ENCODE data around the gene ST3GAL2.

ST3GAL2 gene

GRCh38 chr16:70482624-70483023 is 43.7 kb upstream of the ST3GAL2 start:
- H3K27me3 ChIP-seq (ENCODE audit: insufficient read depth, low read length, poor library complexity): no peaks in the 10 kb centered on the region
- H3K79me2 ChIP-seq (ENCODE audit: insufficient read depth, low read length): no peaks in the 10 kb centered on the region
- DNase-seq (no peak), ATAC-seq (ENCODE audit: insufficient read depth, low read depth) (no peak)
- H3K27ac ChIP-seq (ENCODE audit: low read length): no peak overlapping the region
- H3K4me3 ChIP-seq (ENCODE audit: low read depth in 1 of 2, low read length in 2 of 2): no peak overlapping the region
- no peaks in the 10 kb centered on the region; the same call in 1 of the 2 replicates for H4K20me1 ChIP-seq (ENCODE audit: insufficient read depth, low read length)
- no peak overlapping the region for H2AFZ ChIP-seq (ENCODE audit: low read depth, low read length)
- H3K36me3 ChIP-seq (ENCODE audit: insufficient read depth, low read length): peaks cover 68% of the 10 kb centered on the region
- no peak for TF ChIP-seq CTCF (IDR thresholded peaks at IDR 0.05; ENCODE audit: borderline replicate concordance, extremely low read depth, low read length, poor library complexity, severe bottlenecking)
- TF ChIP-seq EZH2 (IDR thresholded peaks at IDR 0.05; ENCODE audit: borderline replicate concordance, low read depth, low read length, severe bottlenecking): no peak
- H3K4me1 ChIP-seq (ENCODE audit: insufficient read depth, low read length): no peaks in the 10 kb centered on the region
- H3K4me2 ChIP-seq (ENCODE audit: insufficient read depth, low read length): no peak overlapping the region
- H3K9me3 ChIP-seq (ENCODE audit: insufficient read depth, low read length, severe bottlenecking): no peaks in the 10 kb centered on the region
- no peak overlapping the region for H3K9ac ChIP-seq (ENCODE audit: low read depth, low read length)

- H4K20me1 ChIP-seq (ENCODE audit: insufficient read depth, low read length): no peaks in the 10 kb centered on the region; the same call in 1 of the 2 replicates
- TF ChIP-seq EZH2 (IDR thresholded peaks at IDR 0.05; ENCODE audit: borderline replicate concordance, low read depth, low read length, severe bottlenecking) (no peak), CTCF (IDR thresholded peaks at IDR 0.05; ENCODE audit: borderline replicate concordance, extremely low read depth, low read length, poor library complexity, severe bottlenecking) (no peak)
- H3K27me3 ChIP-seq (ENCODE audit: insufficient read depth, low read length, poor library complexity): no peaks in the 10 kb centered on the region
- no peaks in the 10 kb centered on the region for H3K9me3 ChIP-seq (ENCODE audit: insufficient read depth, low read length, severe bottlenecking)
- peaks cover 68% of the 10 kb centered on the region for H3K36me3 ChIP-seq (ENCODE audit: insufficient read depth, low read length)
- no peak overlapping the region for H3K4me2 ChIP-seq (ENCODE audit: insufficient read depth, low read length)
- no peak for ATAC-seq (ENCODE audit: insufficient read depth, low read depth)
- no peak overlapping the region for H3K27ac ChIP-seq (ENCODE audit: low read length)
- H2AFZ ChIP-seq (ENCODE audit: low read depth, low read length): no peak overlapping the region
- no peak for DNase-seq
- no peaks in the 10 kb centered on the region for H3K79me2 ChIP-seq (ENCODE audit: insufficient read depth, low read length)
- H3K4me1 ChIP-seq (ENCODE audit: insufficient read depth, low read length): no peaks in the 10 kb centered on the region
- no peak overlapping the region for H3K9ac ChIP-seq (ENCODE audit: low read depth, low read length)
- no peak overlapping the region for H3K4me3 ChIP-seq (ENCODE audit: low read depth in 1 of 2, low read length in 2 of 2)
Observed at GRCh38 chr16:70481929-70482536, 43.1 kb upstream of the ST3GAL2 start.

- H3K4me3 ChIP-seq (ENCODE audit: low read depth in 1 of 2, low read length in 2 of 2): no peak overlapping the region
- H3K27ac ChIP-seq (ENCODE audit: low read length): no peak overlapping the region
- ATAC-seq (ENCODE audit: insufficient read depth, low read depth) (no peak), DNase-seq (no peak)
- H3K27me3 ChIP-seq (ENCODE audit: insufficient read depth, low read length, poor library complexity): no peaks in the 10 kb centered on the region
- no peak overlapping the region for H3K4me2 ChIP-seq (ENCODE audit: insufficient read depth, low read length)
- H4K20me1 ChIP-seq (ENCODE audit: insufficient read depth, low read length): no peaks in the 10 kb centered on the region; the same call in 1 of the 2 replicates
- H3K79me2 ChIP-seq (ENCODE audit: insufficient read depth, low read length): no peaks in the 10 kb centered on the region
- H3K9me3 ChIP-seq (ENCODE audit: insufficient read depth, low read length, severe bottlenecking): no peaks in the 10 kb centered on the region
- TF ChIP-seq EZH2 (IDR thresholded peaks at IDR 0.05; ENCODE audit: borderline replicate concordance, low read depth, low read length, severe bottlenecking): no peak
- no peak for TF ChIP-seq CTCF (IDR thresholded peaks at IDR 0.05; ENCODE audit: borderline replicate concordance, extremely low read depth, low read length, poor library complexity, severe bottlenecking)
- H2AFZ ChIP-seq (ENCODE audit: low read depth, low read length): no peak overlapping the region
- no peak overlapping the region for H3K9ac ChIP-seq (ENCODE audit: low read depth, low read length)
- no peaks in the 10 kb centered on the region for H3K4me1 ChIP-seq (ENCODE audit: insufficient read depth, low read length)
- peaks cover 63% of the 10 kb centered on the region for H3K36me3 ChIP-seq (ENCODE audit: insufficient read depth, low read length)
Observed at GRCh38 chr16:70480127-70481105, 41.5 kb upstream of the ST3GAL2 start.

Measured in DND-41 (cell line).